GM23338 (cell line): ENCODE data around the gene TMCO4.
A peak's percentile ranks its signal among the peaks of the same experiment; 100 is the strongest.
"Not testable (repeated sequence)": the region's sequence is repeated elsewhere in the genome, so short reads cannot be mapped to it uniquely, and the experiment has no call there.

Experiments
- EZH2 ChIP-seq: fragments of 200-600 bp; sonication (generic); IDR thresholded peaks from one replicate; pipeline ENCODE4 v1.8.0; 2017; ENCODE audit warnings: antibody characterized with exemption, mild to moderate bottlenecking, low read depth; ENCODE audit not compliant: unreplicated experiment
- NANOG ChIP-seq: IDR thresholded peaks from 2 replicates; pipeline ENCODE4 v1.6.1; 2016; ENCODE audit warnings: antibody characterized with exemption, borderline replicate concordance
- POLR2AphosphoS5 ChIP-seq: IDR thresholded peaks from 2 replicates; pipeline ENCODE4 v1.6.1; 2016; ENCODE audit warnings: antibody characterized with exemption, low read depth
- ZNF331 ChIP-seq: fragments of 250-450 bp; sonication (Bioruptor Pico); IDR thresholded peaks from 2 replicates; pipeline ENCODE4 v1.5.0; 2020; ENCODE audit warnings: low read depth, mild to moderate bottlenecking, moderate library complexity
- TF ChIP-seq, protein P1 (sequence below), 2 experiments: fragments of 200-600 bp in 1 of 2; sonication (generic) in 1 of 2; conservative IDR thresholded peaks; 2 replicates each; pipeline versions ENCODE4 v1.5.1 to v1.6.1; 2016 to 2017; ENCODE audit warnings: antibody characterized with exemption in 2 of 2, low read depth in 2 of 2, mild to moderate bottlenecking in 2 of 2, moderate library complexity in 1 of 2
- TF ChIP-seq, protein P2 (sequence below): IDR thresholded peaks from 2 replicates; pipeline ENCODE4 v1.6.1; 2016; ENCODE audit warnings: antibody characterized with exemption

DNA sequence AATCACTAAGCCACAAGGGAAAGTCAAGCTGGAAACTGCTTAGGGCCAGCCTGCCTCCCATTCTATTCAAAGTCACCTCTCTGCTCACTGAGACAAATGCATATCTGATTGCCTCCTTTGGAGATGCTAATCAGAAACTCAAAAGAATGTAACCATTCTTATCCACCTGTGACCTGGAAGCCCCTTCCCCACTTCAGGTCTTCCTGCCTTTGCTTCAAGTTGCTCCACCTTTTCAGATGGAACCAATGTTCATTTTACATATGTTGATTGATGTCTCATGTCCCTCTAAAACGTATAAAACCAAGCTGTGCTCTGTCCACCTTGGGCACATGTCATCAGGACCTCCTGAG is 17.0 kb upstream of the TMCO4 start:
- TF ChIP-seq, protein P1, sequence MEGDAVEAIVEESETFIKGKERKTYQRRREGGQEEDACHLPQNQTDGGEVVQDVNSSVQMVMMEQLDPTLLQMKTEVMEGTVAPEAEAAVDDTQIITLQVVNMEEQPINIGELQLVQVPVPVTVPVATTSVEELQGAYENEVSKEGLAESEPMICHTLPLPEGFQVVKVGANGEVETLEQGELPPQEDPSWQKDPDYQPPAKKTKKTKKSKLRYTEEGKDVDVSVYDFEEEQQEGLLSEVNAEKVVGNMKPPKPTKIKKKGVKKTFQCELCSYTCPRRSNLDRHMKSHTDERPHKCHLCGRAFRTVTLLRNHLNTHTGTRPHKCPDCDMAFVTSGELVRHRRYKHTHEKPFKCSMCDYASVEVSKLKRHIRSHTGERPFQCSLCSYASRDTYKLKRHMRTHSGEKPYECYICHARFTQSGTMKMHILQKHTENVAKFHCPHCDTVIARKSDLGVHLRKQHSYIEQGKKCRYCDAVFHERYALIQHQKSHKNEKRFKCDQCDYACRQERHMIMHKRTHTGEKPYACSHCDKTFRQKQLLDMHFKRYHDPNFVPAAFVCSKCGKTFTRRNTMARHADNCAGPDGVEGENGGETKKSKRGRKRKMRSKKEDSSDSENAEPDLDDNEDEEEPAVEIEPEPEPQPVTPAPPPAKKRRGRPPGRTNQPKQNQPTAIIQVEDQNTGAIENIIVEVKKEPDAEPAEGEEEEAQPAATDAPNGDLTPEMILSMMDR (conservative IDR thresholded peaks at IDR 0.05; ENCODE audit: low read depth in 2 of 2) = not testable (repeated sequence)
- TF ChIP-seq ZNF331 (CRISPR knock-in tag); POLR2AphosphoS5; EZH2: not testable (repeated sequence)
- TF ChIP-seq, protein P2, sequence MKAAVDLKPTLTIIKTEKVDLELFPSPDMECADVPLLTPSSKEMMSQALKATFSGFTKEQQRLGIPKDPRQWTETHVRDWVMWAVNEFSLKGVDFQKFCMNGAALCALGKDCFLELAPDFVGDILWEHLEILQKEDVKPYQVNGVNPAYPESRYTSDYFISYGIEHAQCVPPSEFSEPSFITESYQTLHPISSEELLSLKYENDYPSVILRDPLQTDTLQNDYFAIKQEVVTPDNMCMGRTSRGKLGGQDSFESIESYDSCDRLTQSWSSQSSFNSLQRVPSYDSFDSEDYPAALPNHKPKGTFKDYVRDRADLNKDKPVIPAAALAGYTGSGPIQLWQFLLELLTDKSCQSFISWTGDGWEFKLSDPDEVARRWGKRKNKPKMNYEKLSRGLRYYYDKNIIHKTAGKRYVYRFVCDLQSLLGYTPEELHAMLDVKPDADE = not testable (repeated sequence)
- TF ChIP-seq NANOG = peak; percentile 75
